Measurements from ENCODE around the gene SEC16B.
"Not testable (repeated sequence)": the region's sequence is repeated elsewhere in the genome, so short reads cannot be mapped to it uniquely, and the experiment has no call there.

SEC16B gene, protein sequence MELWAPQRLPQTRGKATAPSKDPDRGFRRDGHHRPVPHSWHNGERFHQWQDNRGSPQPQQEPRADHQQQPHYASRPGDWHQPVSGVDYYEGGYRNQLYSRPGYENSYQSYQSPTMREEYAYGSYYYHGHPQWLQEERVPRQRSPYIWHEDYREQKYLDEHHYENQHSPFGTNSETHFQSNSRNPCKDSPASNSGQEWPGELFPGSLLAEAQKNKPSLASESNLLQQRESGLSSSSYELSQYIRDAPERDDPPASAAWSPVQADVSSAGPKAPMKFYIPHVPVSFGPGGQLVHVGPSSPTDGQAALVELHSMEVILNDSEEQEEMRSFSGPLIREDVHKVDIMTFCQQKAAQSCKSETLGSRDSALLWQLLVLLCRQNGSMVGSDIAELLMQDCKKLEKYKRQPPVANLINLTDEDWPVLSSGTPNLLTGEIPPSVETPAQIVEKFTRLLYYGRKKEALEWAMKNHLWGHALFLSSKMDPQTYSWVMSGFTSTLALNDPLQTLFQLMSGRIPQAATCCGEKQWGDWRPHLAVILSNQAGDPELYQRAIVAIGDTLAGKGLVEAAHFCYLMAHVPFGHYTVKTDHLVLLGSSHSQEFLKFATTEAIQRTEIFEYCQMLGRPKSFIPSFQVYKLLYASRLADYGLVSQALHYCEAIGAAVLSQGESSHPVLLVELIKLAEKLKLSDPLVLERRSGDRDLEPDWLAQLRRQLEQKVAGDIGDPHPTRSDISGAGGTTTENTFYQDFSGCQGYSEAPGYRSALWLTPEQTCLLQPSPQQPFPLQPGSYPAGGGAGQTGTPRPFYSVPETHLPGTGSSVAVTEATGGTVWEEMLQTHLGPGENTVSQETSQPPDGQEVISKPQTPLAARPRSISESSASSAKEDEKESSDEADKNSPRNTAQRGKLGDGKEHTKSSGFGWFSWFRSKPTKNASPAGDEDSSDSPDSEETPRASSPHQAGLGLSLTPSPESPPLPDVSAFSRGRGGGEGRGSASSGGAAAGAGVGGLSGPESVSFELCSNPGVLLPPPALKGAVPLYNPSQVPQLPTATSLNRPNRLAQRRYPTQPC

DNA sequence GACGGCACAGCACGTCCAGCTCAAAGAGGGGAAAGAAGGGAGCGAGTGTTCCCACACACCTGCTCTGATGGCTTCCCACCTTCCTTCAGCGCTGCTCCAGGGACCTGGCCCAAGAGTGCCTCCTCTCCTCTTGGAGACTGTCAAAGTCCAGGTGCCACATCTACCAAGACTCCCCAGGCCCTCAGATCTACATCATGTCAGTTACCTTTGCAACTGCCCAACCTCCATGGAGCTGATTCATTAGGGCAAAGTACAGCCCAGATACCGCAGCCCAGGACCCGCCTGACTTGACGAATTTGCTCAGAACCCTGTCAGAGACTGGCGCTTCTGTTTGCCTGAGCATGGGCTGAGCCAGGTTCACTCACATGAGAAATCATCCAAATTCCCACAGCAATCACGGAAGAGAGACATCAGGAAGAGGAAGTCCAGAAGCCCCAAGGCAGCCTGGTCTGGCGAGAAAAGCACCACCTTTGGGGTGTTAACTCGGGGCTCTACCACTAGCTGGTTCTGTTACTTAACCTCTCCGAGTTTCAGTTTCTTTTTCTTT lies at the start of gene SEC16B:
Gene SEC16B (minus strand): TSS at position 234 of the 547 bp plus-strand sequence. CDS start 2,077 bp downstream, outside the sequence.
- DNase-seq: no peak

DNA sequence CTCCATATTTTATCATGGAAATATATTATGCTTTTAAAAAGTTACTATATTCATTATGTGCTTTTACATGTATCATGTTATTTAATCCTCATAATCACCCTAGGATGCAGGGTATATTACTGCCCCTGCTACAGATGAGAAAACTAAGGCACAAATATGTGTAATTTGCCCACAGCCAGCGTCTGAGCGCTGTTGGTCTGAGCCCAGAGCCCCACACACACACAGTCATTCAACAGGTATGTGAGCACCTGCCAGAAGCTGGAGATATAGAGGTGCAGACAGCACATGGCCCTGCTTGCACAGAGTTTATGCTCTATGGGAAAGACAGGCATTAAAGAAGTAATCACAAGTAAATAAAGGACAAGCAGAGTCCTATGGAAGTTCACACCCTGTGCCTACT lies 49.8 kb upstream of the SEC16B start:
- DNase-seq: no peak

DNA sequence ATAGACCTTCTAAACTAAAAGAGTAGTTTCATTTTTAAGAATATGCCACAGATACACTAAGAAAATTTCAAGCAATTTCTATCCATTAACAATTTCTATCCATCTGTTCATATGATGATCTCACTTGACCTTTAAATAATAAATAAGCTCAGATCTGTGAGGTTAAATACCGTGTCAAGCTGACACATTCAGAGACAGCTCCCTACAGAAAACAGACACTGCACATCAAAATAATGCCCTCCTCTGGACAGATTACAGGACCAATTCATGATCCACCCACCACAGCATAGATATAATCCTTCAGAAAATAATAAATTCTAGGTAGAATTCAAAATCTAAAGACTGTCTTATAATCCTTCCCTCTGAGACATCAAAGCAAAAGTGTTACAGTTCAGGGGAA lies 49.4 kb upstream of the SEC16B start:
- DNase-seq: no peak

DNA sequence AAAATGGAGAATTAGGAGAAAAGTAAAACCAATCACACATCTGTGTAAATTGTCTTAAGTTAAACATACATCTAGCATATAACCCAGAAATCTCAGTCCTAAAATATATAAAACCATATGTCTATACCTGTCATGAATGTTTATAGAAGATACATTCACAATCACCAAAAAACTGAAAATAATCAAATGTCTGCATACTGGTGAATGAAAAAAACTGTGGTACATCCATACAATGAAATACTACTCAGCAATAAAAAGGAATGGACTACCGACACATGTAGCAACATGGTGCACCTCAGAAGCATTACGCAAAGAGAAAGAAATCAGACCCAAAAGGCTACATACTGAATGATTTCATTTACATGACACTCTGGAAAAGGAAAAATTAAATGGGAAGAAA lies 47.7 kb upstream of the SEC16B start:
- DNase-seq: no peak

DNA sequence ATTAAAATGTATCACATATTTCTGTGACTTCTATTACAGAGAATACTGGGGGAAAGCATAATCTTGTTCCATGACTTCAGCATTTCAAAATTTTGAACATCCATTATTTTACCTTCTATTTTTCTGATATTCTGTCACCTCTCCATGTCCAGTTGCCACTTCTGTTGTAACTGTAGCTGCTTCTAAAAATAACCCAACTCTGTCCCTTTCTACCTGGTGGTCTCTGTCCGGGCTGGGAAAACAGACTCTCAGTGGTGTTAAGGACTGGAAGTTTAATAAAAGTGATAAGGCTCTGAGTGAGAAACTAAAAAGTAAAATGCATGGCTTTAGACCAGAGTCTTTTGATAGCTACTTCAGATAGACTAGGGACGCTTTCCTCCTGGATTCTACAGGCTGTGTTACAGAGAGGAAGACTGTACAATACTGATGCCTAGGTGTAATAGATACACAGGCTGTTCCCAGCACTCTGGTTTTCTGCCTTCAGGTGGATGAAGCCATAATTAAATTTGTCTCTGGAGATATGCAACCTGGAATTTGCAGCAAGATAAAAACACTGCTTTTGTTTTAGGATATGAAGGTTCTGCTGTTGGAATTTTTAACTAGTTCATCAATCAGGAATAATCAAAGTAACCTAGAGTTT lies 42.1 kb upstream of the SEC16B start:
- no peak for DNase-seq

DNA sequence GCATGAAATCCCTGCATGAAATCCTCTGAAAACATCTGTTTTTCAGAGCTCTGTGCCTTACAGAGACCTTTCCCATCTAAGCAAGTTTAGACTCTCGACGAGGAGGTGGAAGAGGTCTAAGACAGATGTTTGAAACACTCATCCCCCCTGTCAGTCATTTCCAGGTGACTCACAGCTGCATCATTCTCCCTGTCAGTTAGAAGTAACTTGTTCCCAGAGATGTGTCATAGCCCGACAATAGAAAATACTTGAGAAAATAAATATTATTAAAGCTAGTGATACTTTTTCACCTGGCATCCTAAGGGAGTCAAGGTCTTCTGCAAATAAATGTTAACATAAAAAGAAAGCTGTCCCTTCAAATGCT lies 41.6 kb upstream of the SEC16B start:
- DNase-seq: no peak

DNA sequence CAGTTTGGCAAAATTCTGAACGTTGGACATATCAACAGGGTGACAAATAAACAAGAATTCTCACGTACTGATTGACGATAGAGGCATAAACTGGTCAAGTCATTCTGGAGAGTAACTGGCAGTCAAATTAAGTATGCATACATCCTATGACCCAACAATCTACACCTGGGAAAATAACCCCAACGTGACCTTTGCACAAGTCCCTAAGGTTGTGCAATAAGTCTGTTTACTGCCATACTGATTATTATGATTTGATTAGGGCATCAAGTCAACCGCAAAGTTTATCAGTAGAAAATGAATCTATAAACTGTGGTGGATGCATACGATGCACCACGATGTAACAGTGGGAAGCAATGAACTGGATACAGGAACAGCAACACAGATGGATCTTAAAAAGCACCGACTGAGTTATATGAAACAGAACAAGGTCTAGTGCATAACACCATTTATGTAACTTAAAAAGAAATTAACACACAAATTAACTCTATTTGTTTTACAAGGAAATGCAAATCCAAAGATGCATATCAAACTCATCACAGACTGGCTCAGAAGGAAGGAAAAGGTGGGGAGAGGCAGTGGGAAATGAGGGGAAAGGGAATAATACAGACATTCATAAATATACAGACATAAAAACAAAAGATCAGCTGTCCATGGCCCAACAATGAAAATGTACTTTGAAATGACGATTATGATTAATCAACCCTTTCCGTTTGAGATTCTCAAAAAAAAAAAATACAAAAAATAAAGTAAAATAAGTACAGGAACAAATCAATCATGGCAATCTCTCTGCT lies 41.0 kb upstream of the SEC16B start:
- no peak for DNase-seq

DNA sequence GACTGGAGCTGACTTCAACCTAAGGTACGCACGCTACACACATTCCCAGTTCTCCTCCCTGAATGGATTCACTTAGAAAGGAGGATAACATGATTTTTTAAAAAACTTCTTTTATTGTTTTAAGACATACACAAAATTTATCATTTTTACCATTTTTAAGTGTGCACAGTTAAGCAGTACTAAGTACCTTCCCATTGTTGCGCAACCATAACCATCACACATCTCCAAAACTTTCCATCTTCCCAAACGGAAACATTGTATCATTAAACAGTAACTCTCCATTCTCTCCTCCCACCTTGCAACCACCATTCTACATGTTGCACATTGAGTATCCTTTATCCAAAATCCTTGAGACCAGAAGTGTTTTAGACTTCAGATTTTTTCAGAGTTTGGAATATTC lies 36.2 kb upstream of the SEC16B start:
- DNase-seq: no peak

DNA sequence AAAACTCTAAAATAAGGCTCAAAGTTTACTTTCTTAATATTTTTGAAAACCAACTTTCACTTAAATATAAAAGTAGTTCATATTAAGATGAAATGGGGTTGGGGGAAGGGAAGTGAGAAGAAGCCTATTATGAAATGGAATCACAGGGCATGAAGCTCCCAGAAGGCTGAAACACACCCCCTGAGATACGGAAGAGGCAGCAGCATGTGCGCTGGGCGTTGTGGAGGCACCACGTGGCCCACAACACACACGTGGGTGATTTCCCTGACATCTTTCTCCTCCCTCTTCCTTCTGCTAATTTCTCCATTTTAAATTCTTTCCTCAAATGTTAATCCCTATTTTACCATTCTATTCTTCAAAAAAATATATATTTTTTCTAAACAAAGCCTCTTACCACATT lies 35.6 kb upstream of the SEC16B start:
- DNase-seq: no peak

DNA sequence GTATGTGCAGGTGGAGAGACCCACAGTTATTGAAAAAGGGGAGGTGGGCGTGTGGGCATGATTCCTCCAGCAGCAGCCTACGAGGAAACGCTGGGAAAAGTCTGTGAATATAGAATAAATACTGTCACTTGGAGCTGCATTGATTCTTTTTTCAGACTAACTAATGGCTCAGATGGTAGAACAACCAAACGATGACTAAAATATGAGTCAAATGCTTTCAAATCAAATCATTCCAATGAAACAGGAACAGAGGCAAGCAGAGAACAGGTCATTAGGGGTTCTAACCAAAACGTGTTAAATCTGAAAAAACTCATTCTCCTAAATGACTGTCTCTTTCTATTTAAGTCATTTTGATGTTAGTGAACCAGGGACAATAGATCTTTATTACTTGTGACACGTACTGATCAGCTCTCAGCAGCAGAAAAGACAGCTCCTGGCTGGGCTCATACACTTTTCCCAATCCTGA lies 35.1 kb upstream of the SEC16B start:
- no peak for DNase-seq

DNA sequence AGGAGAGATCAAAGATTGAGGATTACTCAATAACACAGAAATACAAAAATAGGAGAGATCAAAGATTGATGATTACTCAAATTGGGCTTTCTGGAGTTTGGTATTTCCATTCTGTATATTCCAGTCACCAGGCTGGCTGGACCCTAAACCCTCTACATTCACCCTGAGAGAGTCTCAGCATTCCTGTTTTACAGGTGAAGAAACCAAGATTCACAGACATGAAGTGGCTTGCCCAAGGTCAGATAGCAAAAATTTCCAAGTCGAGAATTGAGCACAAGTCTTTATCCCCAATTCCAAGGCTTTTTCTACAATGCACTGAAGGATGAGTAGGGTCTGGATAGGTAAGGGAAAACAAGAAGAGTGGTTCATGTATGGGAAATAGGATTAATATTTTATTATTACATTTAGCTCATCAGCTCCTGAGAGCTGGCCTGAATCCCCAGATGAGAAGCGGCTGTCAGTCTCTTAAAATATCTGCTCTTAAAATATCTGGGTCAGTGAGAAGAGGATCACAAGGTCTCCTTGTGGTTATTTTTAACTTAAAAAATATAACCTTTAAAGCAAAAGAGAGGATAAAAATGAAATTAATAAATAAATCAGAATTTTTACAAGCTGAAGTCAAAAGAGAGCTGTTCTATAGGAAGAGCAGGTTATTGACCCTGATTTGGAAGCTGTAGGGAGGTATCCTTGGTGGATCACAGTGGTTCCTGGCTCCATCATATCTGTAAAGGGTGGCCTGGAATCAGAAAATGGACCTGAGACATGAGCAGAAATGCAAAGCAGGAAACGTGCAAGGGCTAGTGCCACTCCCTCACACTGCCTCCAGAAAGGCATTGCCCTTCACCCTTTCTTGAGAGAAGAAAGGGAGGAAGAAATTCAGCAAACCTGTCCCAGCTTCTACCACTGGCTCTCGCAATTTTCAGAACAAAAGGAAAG lies 29.1 kb upstream of the SEC16B start:
- no peak for DNase-seq

DNA sequence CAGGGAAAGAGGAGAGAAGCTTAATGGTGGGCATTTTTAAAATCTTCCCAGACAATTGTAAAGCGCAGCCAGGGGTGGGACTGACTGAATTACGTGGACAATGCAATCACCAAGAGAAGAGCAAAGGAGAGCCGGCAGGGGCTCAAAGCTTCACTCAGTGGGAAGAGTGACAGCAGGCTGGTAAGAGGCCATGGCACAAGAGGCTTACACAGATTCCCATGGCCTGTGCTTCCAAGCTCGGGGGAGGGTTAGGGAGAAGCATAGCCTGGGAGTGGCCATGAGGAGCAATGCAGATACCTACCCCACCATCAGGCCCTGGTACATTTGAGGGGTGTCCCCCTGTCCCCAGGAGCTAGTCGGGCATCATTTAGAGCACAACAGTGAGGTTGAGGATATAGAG lies 27.1 kb upstream of the SEC16B start:
- DNase-seq: no peak

DNA sequence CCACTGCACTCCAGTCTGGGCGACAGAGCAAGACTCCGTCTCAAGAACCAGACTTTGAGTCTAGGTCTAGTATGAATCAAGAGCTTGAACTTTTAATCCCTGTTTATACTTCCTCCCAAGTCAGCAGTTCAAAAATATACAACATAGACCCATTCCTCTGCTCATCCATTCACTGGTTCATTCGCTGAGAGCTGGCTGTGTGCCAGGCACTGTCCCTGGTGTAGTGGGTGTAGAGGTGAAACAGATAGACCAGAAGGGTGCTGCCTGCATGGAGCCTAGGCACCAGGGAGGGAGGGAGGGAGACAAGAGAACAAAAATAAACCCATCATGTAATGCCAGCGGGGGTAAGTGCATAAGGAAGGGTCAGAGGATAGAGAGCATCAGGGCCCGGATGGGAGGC lies 25.5 kb upstream of the SEC16B start:
- no peak for DNase-seq

DNA sequence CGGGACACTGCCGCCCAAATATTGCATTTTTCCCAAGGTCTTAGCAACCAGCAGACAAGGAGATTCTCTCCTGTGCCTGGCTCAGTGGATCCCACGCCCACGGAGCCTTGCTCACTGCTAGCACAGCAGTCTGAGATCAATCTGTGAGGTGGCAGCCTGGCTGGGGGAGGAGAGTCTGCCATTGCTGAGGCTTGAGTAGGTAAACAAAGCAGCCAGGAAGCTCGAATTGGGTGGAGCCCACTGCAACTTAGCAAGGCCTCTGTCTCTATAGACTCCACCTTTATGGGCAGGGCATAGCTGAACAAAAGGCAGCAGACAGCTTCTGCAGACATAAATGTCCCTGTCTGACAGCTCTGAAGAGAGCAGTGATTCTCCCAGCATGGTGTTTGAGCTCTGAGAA lies 16.4 kb upstream of the SEC16B start:
- not testable (repeated sequence) for DNase-seq

DNA sequence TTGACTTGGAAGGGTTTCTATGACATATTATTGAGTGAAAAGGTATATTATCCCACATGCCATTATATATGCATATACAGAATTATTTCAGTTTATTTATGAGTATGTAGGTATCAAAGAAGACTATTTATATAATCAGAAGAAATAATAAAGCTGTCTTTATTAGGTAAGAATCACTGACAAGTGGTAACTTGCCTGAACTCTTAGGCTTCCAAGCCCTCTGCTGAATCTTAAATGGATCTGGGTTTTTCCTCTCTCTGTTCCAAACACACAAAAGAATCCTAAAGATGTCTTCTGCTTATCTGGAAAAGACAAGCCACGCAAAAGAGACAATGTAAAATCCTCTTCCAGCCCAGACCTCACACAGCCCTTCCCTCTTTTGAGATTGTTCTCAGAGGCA lies 14.9 kb upstream of the SEC16B start:
- no peak for DNase-seq

DNA sequence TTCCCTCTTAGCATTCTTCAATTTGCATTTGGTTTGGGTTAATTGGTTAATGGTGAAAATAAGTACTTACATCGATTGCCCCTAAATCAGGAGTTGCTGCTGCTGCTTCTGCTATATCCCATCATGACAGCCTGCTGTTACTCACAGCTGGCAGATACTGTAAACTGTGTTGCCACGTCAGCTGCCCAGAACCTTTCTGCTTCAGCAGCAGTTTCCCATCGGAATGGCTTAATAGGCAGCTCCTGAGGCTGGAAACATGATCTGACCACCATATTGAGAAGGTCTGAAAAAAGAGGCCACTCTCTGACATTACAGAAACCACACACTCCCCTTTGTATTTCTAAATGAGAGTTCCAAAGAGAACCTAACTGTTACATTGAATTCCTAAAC lies 14.3 kb upstream of the SEC16B start:
- no peak for DNase-seq

DNA sequence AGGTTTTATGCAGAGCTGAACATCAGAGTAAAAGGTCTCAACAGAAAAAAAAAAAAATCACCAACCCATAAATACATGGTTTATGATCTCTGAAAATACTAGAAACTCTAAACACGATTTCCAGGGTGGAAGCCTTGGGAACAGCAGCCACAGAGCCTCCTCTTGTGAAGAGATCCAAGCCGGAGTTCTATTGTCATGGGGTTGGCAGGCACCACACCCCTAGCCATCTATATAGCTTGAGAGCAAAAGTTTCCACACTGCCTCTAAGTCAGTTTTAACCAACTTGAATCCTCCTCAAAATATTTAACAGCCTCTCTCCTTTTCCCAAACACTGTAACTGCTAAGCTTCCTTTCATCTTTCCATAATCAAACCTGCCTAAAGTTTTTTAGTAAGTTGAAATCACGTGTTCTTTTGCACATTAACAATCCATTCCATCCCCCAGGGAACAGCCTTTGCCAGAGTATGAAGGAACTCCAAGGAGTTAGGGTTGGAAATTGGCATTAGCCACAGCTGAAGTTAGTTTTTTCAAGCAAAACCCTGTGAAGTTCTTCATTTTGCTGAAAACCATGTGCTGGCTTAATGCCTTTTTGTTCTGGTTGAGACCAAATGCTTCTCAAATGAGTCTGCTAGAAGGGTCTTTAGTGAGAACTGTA lies 13.8 kb upstream of the SEC16B start:
- DNase-seq: no peak

DNA sequence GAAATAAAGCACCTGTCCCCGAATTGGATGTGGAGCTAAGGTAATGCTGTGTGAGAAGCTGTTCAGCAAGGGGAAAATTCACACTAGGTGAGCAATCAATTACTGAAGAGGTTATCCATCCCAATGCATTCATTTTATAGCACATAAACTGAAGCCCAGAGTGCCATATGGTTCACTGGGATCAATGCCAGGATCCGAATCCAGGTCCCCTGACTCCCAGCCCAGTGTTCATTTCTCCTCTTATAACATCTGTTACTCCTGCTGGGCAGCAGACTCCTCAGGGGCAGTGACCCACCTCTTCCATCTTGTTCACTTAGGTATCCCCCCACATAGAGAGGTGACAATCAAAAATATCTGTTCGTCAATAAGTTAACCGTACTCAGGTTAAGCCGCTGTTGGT lies 13.2 kb upstream of the SEC16B start:
- no peak for DNase-seq

DNA sequence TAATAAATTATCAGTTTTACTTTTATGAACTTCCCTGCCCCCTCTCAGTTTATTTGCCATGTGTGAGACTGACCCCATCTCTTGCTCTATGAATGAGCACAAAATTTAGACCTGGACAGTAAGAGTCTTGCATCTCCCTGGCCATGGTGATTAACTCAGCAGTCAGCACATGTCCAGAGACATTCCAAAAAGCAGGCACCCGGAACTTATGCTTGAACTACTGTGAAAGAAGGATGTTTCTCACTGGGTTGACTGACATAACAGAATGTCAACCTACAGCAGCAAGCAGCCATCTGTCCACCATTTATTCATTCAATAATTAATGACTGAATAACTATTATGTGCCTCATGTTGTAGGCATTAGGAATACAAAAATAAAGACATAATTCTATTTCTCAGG lies 11.3 kb upstream of the SEC16B start:
- DNase-seq: no peak

DNA sequence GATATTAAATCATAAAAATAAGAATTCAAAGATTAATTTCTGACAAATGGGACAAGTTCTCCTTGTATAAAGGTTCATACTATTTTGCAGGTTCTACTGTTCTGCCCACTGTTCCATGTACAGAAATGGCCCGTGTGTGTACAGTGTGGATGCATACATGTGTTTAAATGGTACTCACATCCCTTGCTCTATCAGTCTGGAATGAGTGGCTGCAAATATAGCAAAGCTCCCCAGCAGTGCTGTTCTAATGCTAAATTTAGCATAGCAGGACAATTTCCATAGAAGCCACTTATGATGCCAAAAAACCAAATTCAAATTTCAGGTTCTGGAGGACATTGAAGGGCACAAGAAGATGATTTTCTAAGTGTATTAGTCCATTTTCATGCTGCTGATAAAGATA lies 9.4 kb upstream of the SEC16B start:
- DNase-seq: no peak
